HG03135 (cell line): ENCODE measurements around the gene CD300A.

Experiments used
- ATAC-seq: cut with Tn5 transposase; IDR thresholded peaks from one replicate; pipeline ENCODE4 v1.9.1; 2021; ENCODE audit warnings: mild to moderate bottlenecking, moderate library complexity; ENCODE audit not compliant: unreplicated experiment

CD300A gene

DNA sequence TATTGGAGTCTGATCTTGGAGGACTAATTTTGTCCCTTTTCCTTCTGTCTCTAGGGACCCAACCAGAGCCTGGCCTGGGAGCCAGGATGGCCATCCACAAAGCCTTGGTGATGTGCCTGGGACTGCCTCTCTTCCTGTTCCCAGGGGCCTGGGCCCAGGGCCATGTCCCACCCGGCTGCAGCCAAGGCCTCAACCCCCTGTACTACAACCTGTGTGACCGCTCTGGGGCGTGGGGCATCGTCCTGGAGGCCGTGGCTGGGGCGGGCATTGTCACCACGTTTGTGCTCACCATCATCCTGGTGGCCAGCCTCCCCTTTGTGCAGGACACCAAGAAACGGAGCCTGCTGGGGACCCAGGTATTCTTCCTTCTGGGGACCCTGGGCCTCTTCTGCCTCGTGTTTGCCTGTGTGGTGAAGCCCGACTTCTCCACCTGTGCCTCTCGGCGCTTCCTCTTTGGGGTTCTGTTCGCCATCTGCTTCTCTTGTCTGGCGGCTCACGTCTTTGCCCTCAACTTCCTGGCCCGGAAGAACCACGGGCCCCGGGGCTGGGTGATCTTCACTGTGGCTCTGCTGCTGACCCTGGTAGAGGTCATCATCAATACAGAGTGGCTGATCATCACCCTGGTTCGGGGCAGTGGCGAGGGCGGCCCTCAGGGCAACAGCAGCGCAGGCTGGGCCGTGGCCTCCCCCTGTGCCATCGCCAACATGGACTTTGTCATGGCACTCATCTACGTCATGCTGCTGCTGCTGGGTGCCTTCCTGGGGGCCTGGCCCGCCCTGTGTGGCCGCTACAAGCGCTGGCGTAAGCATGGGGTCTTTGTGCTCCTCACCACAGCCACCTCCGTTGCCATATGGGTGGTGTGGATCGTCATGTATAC is 26.5 kb upstream of the CD300A start:
- ATAC-seq: no peak

- ATAC-seq: no peak
These were observed 24.9 kb upstream of the CD300A start for GRCh38 chr17:74441537-74441936.

DNA sequence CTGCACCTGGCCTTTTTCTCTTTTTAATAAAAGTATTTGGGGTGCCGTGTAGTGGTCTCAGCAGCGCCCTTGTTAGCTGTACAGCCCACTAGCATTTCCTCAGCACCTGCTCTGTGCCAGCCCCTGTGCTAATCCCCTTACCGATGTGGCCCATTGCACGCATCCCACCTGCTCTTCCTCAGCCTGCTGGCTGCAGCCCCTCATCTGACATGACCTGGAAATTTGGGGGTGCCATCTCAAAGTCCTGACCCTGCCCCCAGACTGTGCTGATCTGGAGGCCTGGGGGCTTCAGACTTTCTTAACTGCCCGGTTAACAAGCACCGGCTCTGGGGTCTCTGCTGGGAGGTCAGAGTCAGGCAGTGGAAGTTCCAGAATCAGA is 24.2 kb upstream of the CD300A start:
- ATAC-seq: no peak

DNA sequence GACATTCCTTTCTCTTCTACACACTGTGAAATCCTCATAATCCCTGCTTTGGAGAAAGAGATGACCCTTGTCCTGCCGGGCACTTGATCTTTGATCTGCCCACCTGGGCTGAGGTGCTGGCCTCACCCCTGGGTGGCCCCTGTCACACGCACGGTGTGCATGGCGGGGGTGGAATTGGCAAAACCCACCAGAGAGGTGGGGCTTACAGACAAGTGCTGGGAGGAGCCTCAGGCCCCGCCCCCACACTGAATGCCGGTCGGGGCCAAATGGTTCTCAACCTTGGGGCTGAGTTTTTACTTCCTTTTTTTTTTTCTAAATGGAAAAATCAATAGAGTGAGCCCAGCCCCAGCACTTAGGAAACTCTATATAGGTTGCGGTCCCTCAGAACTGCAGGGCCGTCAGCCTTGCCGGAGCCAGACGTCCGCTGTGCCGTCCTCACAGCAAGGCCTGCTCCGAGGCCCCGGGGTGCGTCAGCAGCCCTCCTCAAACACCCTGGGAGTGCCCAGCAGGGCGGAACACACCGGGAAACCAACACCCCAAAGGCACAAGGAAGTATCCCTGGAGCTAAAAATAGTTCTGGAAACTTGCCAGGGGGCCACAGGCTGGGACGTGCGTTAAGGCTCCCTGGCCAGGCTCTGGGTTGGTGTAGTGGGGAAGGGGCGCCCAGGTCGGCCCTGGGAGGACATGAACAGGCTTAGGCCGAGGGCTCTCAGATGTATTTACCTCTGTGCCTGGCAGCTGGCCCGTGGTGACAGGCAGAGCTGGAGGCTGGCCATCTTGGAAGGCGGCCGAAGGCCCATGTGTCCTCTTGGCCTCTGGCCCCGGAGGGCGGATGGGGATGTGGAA is 23.5 kb upstream of the CD300A start:
- ATAC-seq: peak; percentile 78

DNA sequence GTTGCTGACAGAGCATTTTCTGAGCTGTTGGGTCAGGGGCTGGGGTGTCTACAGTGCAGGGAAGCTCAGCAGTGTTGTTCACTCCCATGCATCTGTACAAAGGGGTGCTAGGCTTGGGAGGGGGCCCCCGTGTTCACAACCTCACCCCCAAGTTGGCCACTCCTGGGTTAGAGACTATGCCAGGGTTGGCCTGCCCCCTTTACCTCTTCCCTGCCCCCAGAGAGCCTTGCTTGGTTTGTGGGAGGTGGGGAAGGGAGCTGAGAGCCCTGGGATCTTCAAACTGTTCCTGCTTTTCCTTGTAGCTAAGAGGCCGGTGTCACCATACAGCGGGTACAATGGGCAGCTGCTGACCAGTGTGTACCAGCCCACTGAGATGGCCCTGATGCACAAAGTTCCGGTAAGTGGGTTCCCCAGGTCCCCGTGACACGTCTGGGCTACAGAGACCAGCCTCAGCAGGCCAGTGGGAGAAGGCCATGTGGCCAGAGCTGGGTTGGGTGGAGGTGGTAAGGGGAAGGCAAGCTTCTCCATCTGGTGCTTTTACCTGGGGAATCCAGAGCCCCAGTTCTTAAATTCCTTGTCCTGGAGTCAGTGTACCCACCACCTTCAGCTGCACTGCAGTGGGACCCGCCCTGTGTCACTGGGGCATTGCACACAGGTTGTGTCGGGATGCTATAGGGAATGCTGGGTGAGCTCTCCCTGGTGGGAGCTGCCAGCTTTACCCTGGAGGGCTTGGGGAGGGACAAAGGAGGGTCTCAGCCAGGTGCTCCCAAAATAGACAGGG is 22.7 kb upstream of the CD300A start:
- no peak for ATAC-seq

DNA sequence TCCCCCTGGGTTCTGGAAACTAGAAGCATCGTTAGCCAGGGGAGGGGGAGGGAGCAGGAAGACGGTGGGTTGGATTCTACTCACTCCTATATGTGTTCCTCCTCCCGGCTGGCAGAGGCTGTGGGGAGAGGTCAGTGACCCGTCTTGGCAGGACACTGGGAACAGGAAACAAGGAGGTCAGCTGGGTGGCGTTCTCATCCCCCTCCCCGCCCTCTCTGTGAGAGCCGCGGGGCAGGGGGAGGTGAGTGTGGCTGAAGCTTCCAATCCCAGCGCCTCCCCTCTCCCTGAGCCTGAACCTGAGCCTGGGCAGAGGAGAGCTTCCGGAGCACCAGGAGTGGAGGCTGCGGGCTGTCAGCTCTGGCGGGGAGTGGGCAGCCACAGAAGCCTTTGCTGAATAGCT is 22.0 kb upstream of the CD300A start:
- ATAC-seq: no peak

DNA sequence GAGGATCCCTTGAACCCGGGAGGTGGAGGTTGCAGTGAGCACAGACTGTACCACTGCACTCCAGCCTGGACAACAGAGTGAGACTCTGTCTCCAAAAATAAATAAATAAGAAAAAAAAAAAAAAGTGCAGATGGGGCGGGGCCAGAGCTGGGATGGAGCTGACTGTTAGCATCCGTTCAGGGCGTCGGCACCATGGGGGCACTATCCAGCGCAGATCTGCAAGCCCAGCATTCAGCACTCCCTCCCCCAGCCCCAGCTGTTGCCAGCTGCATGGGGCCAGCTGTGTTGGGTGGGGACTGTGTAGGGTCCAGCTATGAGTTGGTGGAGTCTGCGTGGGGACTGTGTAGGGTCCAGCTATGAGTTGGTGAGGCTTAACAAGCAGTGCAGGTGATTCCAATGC is 21.3 kb upstream of the CD300A start:
- ATAC-seq: no peak

- no peak for ATAC-seq
These were observed 19.6 kb upstream of the CD300A start for GRCh38 chr17:74446551-74447500.

GRCh38 chr17:74447628-74448159 is 18.7 kb upstream of the CD300A start:
- no peak for ATAC-seq

- ATAC-seq: no peak
These were observed 17.7 kb upstream of the CD300A start for GRCh38 chr17:74448756-74449155.

DNA sequence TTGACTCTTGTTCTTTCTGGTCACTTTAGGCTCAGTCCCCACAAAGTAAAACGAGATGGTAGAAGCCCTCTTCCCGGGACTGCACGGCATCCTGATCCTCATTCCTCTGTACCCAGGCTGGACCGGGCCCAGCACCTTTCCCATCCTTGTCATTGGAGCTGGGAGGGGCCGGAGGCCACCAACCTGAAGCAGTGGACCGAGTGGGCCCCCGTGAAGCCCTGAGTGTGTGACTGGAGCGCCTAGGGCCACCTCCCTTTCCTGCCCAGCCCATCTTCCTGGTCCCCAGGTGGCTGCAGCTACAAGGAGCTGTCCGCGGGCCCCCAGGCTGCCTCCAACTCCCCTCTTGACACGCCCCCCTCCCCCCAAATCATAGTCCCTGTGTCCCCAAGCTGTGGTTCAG is 17.1 kb upstream of the CD300A start:
- ATAC-seq: no peak

DNA sequence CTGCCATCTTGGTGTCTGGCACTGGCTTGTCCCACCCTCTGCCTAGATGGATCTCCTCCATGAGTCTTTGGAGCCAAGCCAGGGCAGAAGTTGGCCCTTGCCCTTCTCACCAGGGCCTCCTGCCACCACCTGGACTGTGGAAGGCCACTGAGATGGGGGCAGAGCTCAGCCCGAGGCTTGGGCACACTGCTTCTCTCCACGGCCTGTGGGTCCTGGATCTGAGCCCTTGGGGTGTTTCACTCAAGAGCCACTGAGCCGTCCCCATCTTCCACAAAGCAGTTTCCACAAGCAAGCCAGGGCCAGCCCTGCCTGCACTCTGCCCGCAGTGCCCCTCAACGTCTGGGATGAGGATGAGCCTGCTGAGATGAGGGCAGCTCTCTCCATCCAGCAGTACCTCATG is 16.7 kb upstream of the CD300A start:
- no peak for ATAC-seq

GRCh38 chr17:74450231-74450630 is 16.2 kb upstream of the CD300A start:
- no peak for ATAC-seq

DNA sequence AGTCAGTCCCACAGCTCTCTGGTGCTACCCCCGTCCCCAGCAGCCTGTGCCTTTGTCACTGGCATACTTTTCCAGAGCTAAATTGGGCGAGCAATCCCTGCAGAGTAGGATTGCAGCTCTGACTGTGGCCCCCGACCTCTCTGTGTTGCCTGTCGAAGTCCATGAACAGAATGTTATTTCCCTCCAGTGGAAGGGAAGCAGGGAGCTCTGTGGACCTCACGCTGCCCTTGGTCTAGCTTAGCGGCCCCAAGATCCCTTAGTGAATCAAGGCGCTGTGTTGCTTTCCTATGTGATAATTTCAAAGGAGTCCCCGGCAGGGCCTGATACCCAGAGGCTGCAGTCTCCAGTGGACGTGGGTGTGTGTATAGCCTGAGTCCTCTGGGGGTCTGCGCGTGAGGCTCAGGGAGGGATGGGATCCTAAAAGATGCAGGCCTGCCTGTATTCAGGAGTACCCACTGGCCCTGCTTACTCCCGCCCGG is 15.5 kb upstream of the CD300A start:
- ATAC-seq: no peak

GRCh38 chr17:74451557-74451956 is 14.9 kb upstream of the CD300A start:
- no peak for ATAC-seq

GRCh38 chr17:74452033-74452840 is 14.2 kb upstream of the CD300A start:
- no peak for ATAC-seq

DNA sequence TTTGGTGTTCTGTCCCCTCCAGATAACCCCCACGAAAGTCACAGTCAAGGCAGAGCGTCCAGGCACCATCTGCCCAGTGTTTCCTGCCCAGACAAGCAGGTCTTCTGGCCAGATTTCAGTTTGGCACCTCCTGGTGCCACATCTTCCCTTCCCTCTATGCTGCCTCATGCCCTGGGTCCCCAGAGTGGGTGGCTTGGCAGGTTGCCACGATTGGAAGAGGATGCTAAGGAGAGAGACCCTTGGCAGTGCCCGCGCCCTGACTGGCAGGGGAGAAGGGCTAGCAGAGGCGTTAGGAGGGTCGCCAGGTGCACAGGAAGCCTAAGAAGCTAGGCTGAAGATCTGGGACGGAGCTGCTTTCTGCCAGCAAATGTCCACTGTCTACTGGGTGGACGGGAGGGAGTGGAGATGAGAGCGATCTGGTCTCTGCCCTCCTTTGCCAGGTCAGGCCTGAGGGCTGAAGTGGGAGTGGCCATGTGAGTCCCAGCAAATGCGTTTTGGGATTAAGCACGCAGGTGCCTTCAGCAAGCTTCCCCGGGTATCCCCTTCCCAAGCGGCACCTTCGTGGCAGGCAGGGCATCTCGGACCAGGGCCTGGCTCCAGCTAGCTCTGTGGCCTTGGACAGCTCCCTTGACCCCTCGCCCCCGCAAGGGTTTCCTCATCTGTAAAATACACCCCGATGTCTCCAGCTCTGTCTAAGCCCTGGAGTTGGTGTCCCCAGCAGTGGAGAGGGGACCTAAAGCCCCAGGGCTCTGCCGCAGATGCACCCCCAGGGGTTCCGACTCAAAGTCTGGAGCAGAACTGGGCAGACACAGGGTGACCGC is 13.4 kb upstream of the CD300A start:
- no peak for ATAC-seq

GRCh38 chr17:74453665-74454196 is 12.7 kb upstream of the CD300A start:
- no peak for ATAC-seq
